DOHH2 (cell line): ENCODE data around the gene GAST.

Experiments
- CTCF ChIP-seq: fragments of 200-600 bp; sonication (generic); IDR thresholded peaks from one replicate; pipeline ENCODE4 v1.5.1; 2014; ENCODE audit warnings: antibody characterized with exemption, mild to moderate bottlenecking, low read depth, low read length; ENCODE audit not compliant: poor library complexity, severe bottlenecking
- EZH2phosphoT487 ChIP-seq: fragments of 200-600 bp; sonication (generic); IDR thresholded peaks from 2 replicates; pipeline ENCODE4 v1.6.1; 2017; ENCODE audit warnings: borderline replicate concordance, mild to moderate bottlenecking, antibody characterized with exemption, low read length, moderate library complexity, mixed read lengths

- TF ChIP-seq CTCF (no peak), EZH2phosphoT487 (no peak)
These were observed 13.0 kb downstream of the GAST start for GRCh38 chr17:41725134-41725533.
